ENCODE results near the gene DTNB.
A peak's percentile ranks its signal among the peaks of the same experiment; 100 is the strongest.

The DTNB gene

GRCh38 chr2:25347205-25347815 lies 326.1 kb downstream of the DTNB start:
- no peak for TF ChIP-seq CTCF (IDR thresholded peaks at IDR 0.05; ENCODE audit: low read depth, low read length, missing control alignments)
- H3K4me3 ChIP-seq (replicated peaks; ENCODE audit: low read depth, low read length) = no peak overlapping the region
- no peak for DNase-seq (ENCODE audit: extremely low read depth, low read depth)

- TF ChIP-seq CTCF (IDR thresholded peaks at IDR 0.05; ENCODE audit: low read depth, low read length, missing control alignments) = no peak
- H3K4me3 ChIP-seq (replicated peaks; ENCODE audit: low read depth, low read length) = no peak overlapping the region
- no peak for DNase-seq (ENCODE audit: extremely low read depth, low read depth)
Observed at GRCh38 chr2:25343187-25343825, 330.1 kb downstream of the DTNB start.

- TF ChIP-seq CTCF (IDR thresholded peaks at IDR 0.05; ENCODE audit: low read depth, low read length, missing control alignments) = peak; percentile 82
- peak overlapping the region; percentile 45 for H3K4me3 ChIP-seq (replicated peaks; ENCODE audit: low read depth, low read length)
- DNase-seq (ENCODE audit: extremely low read depth, low read depth) = no peak
Observed at GRCh38 chr2:25342372-25343186, 330.8 kb downstream of the DTNB start.

- peak within 1 kb of the TSS; percentile 49 for H3K4me3 ChIP-seq (replicated peaks; ENCODE audit: low read depth, low read length)
- TF ChIP-seq CTCF (IDR thresholded peaks at IDR 0.05; ENCODE audit: low read depth, low read length, missing control alignments) = no peak
- DNase-seq (ENCODE audit: extremely low read depth, low read depth) = no peak
Observed at GRCh38 chr2:25341753-25342371, 331.5 kb downstream of the DTNB start, which contains the start of gene DNMT3A. Gene DNMT3A (minus strand): TSS chr2:25341925. CDS start chr2:25313984, 27,941 bp downstream.

GRCh38 chr2:25341011-25341727 lies 332.2 kb downstream of the DTNB start:
- no peak for DNase-seq (ENCODE audit: extremely low read depth, low read depth)
- no peak for TF ChIP-seq CTCF (IDR thresholded peaks at IDR 0.05; ENCODE audit: low read depth, low read length, missing control alignments)
- H3K4me3 ChIP-seq (replicated peaks; ENCODE audit: low read depth, low read length) = peak overlapping the region; percentile 49

Measured in HFF-Myc (cell line).